Head of caudate nucleus (tissue), 42 donors: ENCODE results near the gene NFXL1.
"Not testable (repeated sequence)": the region's sequence is repeated elsewhere in the genome, so short reads cannot be mapped to it uniquely, and the experiment has no call there.

ENCODE experiments used
- DNase-seq, 42 donors: peaks; one replicate each; pipeline versions ENCODE4 v3.0.0 to v3.0.0-alpha.2; 2020 to 2021; ENCODE audit warnings: mixed read lengths in 7 of 42
- intact Hi-C: fragments of 100-400 bp; cut with DNase I; formaldehyde crosslinking; loops from one replicate; pipeline ENCODE4 v1.15.0; 2022

The NFXL1 gene

DNA sequence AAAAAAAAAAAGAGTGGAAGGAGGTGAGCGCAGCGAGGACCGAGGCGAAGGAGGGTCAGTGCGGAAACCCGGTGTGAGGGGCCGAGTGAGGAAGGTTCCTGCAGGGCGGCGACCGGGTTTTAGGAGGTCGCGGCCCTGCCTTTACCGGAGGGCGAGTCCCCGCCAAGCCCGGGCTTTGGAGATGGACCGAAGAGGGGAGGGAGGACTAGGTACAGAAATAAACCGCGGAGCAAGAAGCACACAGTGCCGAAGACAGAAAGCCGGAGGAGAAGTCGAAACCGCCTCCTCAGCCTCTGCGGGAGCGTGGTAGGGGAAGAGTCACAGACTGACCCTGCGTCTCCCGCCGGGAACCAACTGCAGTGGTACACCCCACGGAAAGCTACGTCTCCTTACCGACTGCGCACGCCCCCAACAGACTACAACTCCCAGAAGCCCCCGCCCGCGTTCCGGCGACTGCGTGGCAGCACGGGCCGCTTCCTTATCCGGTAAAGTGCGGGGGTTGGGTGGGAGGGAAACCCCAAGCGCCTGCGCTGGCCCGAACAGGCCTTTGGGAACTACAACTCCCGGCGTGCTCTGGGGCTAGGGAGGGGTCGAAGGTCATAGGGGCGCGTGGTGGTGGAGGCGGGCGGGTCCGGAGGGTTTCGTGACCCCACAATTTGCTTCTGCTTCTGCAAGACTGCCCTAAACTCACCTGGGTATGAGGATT is at the start of gene NFXL1:
NFXL1 (minus strand) TSS at position 364 of the 706 bp plus-strand sequence. CDS start 380 bp downstream, outside the sequence.
- DNase-seq = peak; percentile 94 to 99 (median 98)
- intact Hi-C loops = no loop called here

- intact Hi-C loops = no loop called here
- no peak for DNase-seq
Observed at GRCh38 chr4:47954677-47955076, 40.3 kb upstream of the NFXL1 start.

GRCh38 chr4:47954245-47954644 is 39.9 kb upstream of the NFXL1 start:
- intact Hi-C loops = no loop called here
- DNase-seq = no peak

DNA sequence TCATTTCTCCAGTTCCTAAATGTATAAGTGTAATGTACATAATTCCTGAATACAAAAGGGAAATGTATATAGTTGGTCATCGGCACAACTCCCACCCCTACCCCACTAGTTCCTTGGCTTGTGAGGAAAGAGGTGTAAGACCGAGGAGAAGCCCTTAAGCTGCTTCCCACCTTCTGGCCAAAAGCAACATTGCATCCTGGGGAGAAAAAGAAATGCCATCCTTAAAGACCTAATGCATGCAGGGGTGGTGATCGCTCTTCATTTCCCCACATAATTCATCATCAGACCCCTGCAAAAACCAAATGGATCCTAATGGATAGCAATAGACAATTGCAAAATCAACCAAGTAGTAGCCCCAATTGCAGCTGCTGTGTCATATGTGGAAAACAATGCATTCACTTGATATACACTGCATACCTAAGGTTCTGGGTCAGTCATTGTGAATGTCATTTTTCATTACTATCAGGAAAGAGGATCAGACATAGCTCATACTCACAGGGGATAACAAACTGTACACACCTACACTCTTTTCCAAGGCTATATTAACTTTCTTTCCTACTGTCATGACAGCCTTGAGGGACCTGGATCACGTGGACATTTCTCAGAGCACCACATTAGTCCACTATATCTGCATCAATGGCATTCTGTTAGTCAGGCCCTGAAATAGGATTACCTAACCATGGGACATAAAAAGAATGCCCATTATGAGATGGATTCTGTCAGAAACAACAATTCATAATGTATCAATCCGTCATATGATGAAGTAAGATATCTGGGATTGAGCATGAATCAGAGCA is 31.7 kb upstream of the NFXL1 start:
- intact Hi-C loops = no loop called here

GRCh38 chr4:47942081-47942819 is 27.9 kb upstream of the NFXL1 start:
- intact Hi-C loops = no loop called here
- no peak for DNase-seq

More for the DNA sequence above, 31.7 kb upstream of the NFXL1 start:
- no peak for DNase-seq

DNA sequence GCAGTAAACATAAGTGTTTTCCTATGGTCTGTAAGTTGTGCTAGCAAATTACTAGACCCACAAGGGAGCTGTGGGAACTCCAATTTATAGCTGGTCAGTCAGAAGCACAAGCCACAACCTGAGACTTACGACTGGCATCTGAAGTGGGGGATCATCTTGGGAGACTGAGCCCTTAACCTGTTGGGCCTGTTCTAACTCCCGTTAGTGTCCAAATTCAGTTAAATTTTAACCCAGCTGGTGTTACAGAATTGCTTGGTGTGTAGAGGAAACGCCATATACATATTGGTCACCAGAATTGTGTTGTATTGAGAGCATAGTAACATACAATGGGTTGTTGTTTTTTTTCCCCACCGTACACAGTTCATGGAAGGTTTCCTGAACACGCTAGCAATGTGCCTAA is 25.1 kb upstream of the NFXL1 start:
- intact Hi-C loops = no loop called here
- no peak for DNase-seq

- no peak for DNase-seq
- intact Hi-C loops = no loop called here
Observed at GRCh38 chr4:47936336-47936735, 22.0 kb upstream of the NFXL1 start.

GRCh38 chr4:47933840-47934239 is 19.5 kb upstream of the NFXL1 start:
- DNase-seq = peak in 1 of 42 donors; percentile 9
- intact Hi-C loops = no loop called here

- intact Hi-C loops = no loop called here
Observed at GRCh38 chr4:47930971-47931804, 16.8 kb upstream of the NFXL1 start.

DNA sequence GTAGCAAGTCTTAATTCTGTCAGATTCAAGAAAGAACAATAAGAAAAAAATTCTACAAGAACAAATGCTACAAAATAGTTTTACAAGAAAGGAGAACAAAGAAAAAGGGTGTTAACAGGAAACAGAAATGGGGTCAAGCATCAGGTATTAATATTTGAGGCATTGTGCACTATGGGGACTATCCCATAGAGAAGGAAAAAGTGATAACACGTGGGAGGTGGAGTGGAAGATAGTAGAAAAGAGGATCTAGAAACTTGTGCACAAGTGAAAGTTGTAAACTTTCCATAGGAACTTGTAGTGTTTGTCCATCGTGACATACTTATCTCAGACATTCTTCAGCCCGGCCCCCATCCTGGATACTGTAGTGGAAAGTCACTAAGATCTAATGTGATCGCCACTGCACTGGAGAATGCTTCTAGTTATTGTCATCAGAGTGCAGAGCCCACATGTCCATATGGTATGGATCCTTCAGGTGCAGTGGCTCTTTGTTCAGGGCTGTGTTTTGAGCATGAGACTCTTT is 15.4 kb upstream of the NFXL1 start:
- no peak for DNase-seq
- intact Hi-C loops = no loop called here

More at GRCh38 chr4:47930971-47931804, 16.8 kb upstream of the NFXL1 start:
- no peak for DNase-seq

GRCh38 chr4:47926667-47927258 is 12.4 kb upstream of the NFXL1 start:
- intact Hi-C loops = no loop called here
- peak in 41 of 42 donors; percentile 10 to 79 (median 56) for DNase-seq

DNA sequence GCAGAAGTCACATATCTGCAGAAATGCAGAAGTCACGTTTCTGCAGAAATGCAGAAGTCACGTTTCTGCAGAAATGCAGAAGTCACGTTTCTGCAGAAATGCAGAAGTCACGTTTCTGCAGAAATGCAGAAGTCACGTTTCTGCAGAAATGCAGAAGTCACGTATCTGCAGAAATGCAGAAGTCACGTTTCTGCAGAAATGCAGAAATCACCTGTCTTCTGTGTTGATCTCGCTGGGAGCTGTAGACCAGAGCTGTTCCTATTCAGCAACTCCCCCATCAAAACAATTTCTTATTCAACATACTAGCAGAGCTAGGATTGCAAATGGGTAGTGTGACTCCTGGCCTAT is 8.9 kb upstream of the NFXL1 start:
- DNase-seq, intact Hi-C loops: not testable (repeated sequence)

DNA sequence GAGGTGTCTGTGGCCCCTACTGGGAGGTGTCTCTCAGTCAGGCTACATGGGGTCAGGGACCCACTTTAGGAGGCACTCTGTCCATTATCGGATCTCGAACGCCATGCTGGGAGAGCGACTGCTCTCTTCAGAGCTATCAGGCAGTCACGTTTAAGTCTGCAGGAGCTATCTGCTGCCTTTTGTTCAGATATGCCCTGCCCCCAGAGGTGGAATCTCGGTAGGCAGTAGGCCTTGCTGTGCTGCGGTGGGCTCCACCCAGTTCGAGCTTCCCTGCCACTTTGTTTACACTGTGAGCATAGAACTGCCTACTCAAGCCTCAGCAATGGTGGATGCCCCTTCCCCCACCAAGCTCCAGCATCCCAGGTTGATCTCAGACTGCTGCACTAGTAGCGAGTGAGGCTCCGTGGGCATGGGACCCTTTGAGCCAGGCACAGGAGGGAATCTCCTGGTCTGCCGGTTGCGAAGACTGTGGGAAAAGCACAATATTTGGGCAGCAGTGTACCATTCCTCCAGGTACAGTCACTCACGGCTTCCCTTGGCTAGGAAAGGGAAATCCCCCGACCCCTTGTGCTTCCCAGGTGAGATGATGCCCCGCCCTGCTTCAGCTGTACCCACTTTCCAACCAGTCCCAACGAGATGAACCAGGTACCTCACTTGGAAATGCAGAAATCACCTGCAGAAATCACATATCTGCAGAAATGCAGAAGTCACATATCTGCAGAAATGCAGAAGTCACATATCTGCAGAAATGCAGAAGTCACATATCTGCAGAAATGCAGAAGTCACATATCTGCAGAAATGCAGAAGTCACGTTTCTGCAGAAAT is 8.3 kb upstream of the NFXL1 start:
- intact Hi-C loops = not testable (repeated sequence)

GRCh38 chr4:47917163-47917562 is 2.8 kb upstream of the NFXL1 start:
- DNase-seq, intact Hi-C loops: not testable (repeated sequence)

More for the DNA sequence above, 8.3 kb upstream of the NFXL1 start:
- not testable (repeated sequence) for DNase-seq

- DNase-seq = no peak
- intact Hi-C loops = no loop called here
Observed at GRCh38 chr4:47915378-47915777, 995 bp upstream of the NFXL1 start.

DNA sequence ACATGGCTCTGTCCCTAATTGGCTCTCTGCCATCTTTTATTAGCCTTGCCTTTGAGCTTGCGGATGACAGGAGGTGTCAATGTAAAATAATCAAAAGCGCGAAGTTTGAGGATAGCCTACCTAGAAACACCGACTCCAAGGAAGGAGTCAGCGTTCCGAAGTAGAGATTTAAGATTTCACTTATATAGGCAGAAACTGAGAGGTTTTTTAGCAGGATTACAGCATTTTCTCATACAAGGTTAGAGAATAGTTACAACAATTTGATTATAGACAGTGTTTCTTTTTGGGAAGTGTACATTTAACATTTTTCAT is 499 bp upstream of the NFXL1 start:
- intact Hi-C loops = no loop called here
- DNase-seq = no peak

- intact Hi-C loops = no loop called here
Observed at GRCh38 chr4:47913861-47914219, 543 bp downstream of the NFXL1 start.

DNA sequence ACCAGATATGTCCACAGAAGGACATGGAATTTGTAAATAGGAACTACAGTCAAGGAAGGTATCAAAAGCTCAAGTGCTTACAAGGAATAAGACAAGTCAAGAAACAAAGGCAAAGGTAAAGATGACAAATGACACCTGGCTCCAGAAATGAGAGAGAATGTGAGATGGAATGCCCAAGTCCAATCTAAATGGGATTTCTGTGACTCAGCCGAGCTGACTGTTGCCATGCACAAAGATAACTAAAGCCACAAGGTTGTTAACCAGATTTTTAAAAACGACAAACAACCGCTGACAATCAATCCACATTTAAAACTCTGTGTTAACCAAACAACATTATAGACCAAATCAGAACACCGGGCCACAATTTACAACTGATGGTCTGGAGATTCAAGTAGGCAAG is 1.1 kb downstream of the NFXL1 start:
- intact Hi-C loops = no loop called here
- DNase-seq = no peak

More at GRCh38 chr4:47913861-47914219, 543 bp downstream of the NFXL1 start:
- peak; percentile 24 to 86 (median 64) for DNase-seq
